Brain microvascular endothelial cell (primary cell): Measurements from ENCODE around the gene PRR29.
"Not testable (repeated sequence)": the region's sequence is repeated elsewhere in the genome, so short reads cannot be mapped to it uniquely, and the experiment has no call there.

ENCODE experiments used
- DNase-seq: peaks from one replicate; pipeline ENCODE4 v3.0.0-alpha.2; 2020
- H3K27ac ChIP-seq: fragments of 250-450 bp; sonication (Bioruptor Pico); 2 replicates; pipeline ENCODE4 v1.5.1; 2020; ENCODE audit warnings: mild to moderate bottlenecking, moderate library complexity
- H3K27me3 ChIP-seq: fragments of 250-450 bp; sonication (Bioruptor Pico); replicated peaks from 2 replicates; pipeline ENCODE4 v1.5.1; 2020; ENCODE audit warnings: mild to moderate bottlenecking
- H3K36me3 ChIP-seq: fragments of 250-450 bp; sonication (Bioruptor Pico); replicated peaks from 2 replicates; pipeline ENCODE4 v1.5.1; 2020; ENCODE audit warnings: mild to moderate bottlenecking
- H3K4me3 ChIP-seq: 2 replicates; pipeline ENCODE4 v1.5.1; 2011; ENCODE audit warnings: low read depth, mild to moderate bottlenecking, control low read depth, low read length, moderate library complexity
- in situ Hi-C: cut with HindIII; loops from 2 replicates; pipeline ENCODE4 v1.10.0; 2017; ENCODE audit warnings: low sequenced_read_pairs, low pct_ligation_motif_present
- TF ChIP-seq, protein P1 (sequence below): IDR thresholded peaks from 2 replicates; pipeline ENCODE4 v1.5.1; 2011; ENCODE audit warnings: low read depth, mild to moderate bottlenecking, moderate library complexity, low read length, control low read depth, inconsistent platforms; ENCODE audit errors: missing control alignments

PRR29 gene

DNA sequence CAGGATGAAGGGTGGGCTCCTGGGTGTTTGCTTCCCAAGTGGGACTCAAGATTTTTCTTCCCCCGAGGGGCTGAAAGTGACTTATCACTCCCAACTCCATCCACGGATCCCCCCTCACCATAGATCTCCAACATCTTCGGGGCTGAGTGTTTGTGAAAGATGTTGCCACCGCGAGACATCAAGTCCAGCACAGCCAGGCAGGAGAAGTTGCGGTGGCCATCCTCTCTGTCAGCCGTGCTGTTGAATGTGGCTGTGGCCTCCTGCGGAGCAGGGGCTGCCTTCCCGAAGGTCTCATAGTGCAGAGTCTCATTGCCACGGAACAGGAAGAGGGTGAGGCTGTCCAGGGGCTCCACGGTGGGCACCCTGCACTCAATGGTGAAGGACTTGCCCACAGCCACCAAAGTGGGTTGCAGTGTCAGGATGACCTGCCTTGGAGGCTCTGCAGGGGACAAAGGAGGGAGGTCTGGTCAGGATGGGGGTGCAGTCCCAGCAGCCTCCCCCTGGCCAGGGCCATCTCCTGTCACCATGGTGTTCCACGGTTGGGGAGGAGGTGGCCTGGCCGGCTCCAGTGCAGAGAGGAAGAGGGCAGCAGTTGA, 5.5 kb downstream of the PRR29 start:
- TF ChIP-seq, protein P1, sequence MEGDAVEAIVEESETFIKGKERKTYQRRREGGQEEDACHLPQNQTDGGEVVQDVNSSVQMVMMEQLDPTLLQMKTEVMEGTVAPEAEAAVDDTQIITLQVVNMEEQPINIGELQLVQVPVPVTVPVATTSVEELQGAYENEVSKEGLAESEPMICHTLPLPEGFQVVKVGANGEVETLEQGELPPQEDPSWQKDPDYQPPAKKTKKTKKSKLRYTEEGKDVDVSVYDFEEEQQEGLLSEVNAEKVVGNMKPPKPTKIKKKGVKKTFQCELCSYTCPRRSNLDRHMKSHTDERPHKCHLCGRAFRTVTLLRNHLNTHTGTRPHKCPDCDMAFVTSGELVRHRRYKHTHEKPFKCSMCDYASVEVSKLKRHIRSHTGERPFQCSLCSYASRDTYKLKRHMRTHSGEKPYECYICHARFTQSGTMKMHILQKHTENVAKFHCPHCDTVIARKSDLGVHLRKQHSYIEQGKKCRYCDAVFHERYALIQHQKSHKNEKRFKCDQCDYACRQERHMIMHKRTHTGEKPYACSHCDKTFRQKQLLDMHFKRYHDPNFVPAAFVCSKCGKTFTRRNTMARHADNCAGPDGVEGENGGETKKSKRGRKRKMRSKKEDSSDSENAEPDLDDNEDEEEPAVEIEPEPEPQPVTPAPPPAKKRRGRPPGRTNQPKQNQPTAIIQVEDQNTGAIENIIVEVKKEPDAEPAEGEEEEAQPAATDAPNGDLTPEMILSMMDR, result no peak
- in situ Hi-C loops, result no loop called here
- no peak for DNase-seq
- Histone ChIP-seq H3K27ac (no peak overlapping the region), H3K36me3 (no peaks in the 10 kb centered on the region), H3K4me3 (no peak overlapping the region), H3K27me3 (no peaks in the 10 kb centered on the region)

DNA sequence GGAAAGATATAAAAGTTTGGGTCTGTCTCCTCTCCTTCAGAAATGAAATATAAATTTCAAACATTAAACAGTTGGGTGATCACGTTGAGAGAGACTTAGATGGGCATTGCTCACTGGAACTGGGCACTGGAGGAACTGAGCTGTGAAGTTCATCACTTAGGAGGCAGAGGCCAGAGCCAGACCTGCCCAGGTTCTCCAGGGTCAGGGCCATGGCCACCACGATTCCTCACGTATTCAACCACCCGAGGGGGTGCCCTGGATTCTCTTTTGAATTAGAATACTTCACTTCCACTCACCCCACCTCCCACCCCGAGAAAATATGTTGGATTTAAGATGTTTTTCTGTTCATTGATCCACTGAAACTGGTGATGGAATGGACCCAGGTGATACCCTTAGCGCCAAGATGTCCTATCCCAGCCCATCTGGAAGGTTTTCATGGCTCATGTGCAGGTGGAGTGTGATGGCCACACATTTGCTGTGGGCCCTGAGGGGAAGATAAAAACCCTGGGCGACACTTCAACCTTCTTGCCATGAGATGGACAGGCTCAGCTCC, 6.1 kb downstream of the PRR29 start:
- TF ChIP-seq, protein P1, result no peak
- Histone ChIP-seq H3K27ac (no peak overlapping the region), H3K36me3 (no peaks in the 10 kb centered on the region)

DNA sequence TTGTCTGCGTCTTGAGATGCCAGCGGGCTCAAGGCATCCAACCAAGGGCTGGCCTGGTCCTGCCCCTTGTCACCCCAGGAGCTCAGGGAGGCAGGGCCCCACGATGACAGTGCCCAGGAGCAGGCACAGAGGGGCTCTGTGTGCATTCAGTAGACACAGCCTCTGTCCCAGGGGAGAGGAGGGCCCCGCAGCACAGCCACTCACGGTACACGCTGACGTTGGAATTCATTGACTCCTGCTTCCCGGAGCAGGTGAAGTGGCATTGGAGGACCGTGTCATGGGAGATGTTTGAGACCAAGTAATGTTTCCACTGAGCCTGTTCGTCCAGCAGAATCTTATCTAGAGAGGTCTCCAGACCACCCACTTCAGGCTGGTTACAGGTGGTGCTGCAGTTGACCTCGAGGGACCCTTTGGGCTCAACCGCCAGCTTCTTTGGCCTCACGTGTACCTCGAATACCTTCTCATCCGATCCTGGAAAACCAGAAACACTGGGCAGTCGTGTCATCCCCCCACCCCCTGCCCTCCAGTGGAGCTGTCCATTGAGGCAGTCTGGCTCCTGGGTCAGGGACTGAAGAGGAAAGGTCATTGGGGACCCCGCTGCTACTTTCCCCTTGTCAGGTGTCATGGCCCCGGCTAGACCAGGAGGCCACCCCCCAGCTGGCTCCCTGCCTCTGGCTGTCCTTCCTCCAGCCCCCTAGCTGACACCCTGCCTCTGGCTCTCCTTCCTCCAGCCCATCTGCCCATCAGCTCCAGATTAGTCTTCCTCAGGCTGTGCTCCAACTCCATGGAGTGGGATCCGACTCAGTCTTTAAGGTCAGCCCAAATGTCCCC, 7.0 kb downstream of the PRR29 start:
- DNase-seq, result no peak
- TF ChIP-seq, protein P1, result no peak
- Histone ChIP-seq H3K4me3 (no peak overlapping the region), H3K36me3 (no peaks in the 10 kb centered on the region), H3K27me3 (no peaks in the 10 kb centered on the region), H3K27ac (no peak overlapping the region)
- in situ Hi-C loops, result no loop called here

More for the DNA sequence above, 6.1 kb downstream of the PRR29 start:
- Histone ChIP-seq H3K4me3 (no peak overlapping the region), H3K27me3 (no peaks in the 10 kb centered on the region)
- no peak for DNase-seq
- in situ Hi-C loops, result no loop called here

DNA sequence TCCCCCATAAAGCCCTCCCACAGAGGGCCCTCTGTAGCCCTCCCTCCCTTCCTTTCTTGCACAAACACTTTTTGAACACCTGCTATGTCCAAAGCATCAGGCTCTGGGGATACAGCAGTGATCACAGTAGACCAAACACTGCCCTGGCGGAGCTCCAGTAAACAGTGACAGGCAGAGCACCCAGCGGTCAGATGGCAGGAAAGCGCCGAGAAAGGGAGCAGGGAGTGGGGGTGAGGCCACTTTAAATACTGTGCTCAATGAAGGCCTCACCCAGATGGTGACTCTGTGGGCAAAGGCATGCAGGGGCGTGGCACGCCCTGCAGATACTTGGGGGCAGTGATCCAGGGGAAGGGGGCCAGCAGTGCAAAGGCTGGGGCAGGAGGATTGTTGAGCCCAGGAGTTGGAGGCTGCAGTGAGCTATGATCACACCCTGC, 7.6 kb downstream of the PRR29 start:
- in situ Hi-C loops, result no loop called here
- Histone ChIP-seq H3K27me3 (no peaks in the 10 kb centered on the region), H3K4me3 (no peak overlapping the region), H3K27ac (no peak overlapping the region), H3K36me3 (no peaks in the 10 kb centered on the region)
- TF ChIP-seq, protein P1, result no peak
- DNase-seq, result no peak

DNA sequence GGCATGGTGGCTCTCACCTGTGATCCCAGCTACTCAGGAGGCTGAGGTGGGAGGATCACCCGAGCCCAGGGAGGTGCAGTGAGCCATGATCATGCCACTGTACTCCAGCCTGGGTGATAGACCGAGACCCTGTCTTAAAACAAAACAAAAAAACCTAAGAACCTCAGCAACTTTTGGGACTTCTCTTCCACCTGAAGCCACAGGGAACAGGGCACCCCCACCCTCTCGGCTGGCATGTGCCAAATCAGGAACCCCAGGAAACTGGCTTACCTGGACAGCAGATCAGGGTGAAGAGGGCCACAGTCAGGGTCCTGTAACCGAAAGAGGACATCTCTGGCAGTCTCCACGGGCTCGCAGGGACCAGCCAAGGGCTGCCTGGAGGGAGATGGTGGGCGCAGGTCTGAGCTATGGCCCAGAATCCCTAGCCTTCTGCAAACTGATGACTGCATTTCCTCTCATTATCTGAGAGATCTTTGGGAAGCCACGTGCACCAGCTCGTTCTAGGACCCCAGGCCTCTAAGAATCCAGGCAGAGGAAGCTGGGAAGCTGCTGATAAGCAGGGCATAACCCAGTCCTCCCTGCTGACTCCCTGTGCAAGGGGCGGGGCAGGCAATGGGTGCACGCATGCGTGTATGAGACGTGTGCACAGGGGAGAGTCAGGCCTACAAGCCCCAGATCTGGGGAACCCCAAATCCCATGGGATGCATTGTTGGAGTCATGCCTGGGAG, 8.4 kb downstream of the PRR29 start:
- DNase-seq, result no peak
- no peaks in the 10 kb centered on the region for H3K36me3 ChIP-seq
- no peak overlapping the region for H3K4me3 ChIP-seq
- in situ Hi-C loops, result no loop called here
- no peaks in the 10 kb centered on the region for H3K27me3 ChIP-seq
- TF ChIP-seq, protein P1, result no peak
- no peak overlapping the region for H3K27ac ChIP-seq

DNA sequence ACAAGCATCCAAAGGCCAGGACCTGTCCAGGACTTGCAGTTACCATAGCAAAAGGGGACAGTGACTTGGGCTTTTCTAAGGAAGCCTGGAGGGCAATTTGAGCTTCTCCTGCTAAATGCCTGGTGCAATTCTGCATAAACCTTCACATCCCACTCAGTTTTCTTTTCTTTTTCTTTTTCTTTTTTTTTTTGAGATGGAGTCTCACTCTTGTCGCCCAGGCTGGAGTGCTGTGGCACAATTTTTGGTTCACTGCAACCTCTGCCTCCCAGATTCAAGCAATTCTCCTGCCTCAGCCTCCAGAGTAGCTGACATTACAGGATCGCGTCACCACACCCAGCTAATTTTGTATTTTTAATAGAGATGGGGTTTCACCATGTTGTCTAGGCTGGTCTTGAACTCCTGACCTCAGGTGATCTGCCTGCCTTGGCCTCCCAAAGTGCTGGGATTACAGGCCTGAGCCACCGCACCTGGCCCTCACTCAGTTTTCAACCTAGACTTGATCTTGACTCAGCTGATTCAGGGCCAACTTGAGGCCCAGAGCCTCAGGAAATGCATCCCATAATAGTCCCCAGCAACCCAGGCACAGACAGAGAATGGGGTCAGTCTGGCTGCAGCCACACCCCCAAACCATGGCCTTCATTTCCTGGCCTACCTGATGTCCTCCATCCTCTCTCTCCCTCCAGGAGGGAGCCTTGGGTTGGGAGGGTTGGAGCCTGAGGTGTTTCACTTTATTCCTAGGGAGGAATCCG, 9.1 kb downstream of the PRR29 start:
- H3K4me3 ChIP-seq, in situ Hi-C loops, H3K27me3 ChIP-seq, H3K36me3 ChIP-seq, H3K27ac ChIP-seq, DNase-seq: not testable (repeated sequence)
